ENCODE data around the gene OLFML2A.

- TF ChIP-seq, protein P1, sequence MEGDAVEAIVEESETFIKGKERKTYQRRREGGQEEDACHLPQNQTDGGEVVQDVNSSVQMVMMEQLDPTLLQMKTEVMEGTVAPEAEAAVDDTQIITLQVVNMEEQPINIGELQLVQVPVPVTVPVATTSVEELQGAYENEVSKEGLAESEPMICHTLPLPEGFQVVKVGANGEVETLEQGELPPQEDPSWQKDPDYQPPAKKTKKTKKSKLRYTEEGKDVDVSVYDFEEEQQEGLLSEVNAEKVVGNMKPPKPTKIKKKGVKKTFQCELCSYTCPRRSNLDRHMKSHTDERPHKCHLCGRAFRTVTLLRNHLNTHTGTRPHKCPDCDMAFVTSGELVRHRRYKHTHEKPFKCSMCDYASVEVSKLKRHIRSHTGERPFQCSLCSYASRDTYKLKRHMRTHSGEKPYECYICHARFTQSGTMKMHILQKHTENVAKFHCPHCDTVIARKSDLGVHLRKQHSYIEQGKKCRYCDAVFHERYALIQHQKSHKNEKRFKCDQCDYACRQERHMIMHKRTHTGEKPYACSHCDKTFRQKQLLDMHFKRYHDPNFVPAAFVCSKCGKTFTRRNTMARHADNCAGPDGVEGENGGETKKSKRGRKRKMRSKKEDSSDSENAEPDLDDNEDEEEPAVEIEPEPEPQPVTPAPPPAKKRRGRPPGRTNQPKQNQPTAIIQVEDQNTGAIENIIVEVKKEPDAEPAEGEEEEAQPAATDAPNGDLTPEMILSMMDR (IDR thresholded peaks at IDR 0.05) = no peak
- TF ChIP-seq EP300 (IDR thresholded peaks at IDR 0.05) = no peak
Measured at GRCh38 chr9:124844291-124844690, 67.4 kb downstream of the OLFML2A start.

All from sigmoid colon (tissue), 4 donors.